GM12878 (cell line): ENCODE measurements around the gene MN1. TPM values are rescaled to one million over a fixed set of nuclear protein-coding genes. Genes with fewer than 3 reads are reported as not detected.

Source experiments
- EED ChIP-seq: sonication (generic); IDR thresholded peaks from 2 replicates; pipeline ENCODE4 v1.6.1; 2016; ENCODE audit warnings: antibody characterized with exemption, low read depth
- EGR1 ChIP-seq, 2 experiments: IDR thresholded peaks; 1 replicate in 1 of 2; 2 replicates in 1 of 2; pipeline ENCODE4 v1.6.1; 2011 to 2012; ENCODE audit warnings: low read depth in 2 of 2, low read length in 2 of 2, borderline replicate concordance in 1 of 2, mild to moderate bottlenecking in 1 of 2, moderate library complexity in 1 of 2
- HDGF ChIP-seq: fragments of 450-650 bp; IDR thresholded peaks from 2 replicates; pipeline ENCODE4 v1.6.1; 2016; ENCODE audit warnings: antibody characterized with exemption
- KAT2A ChIP-seq: conservative IDR thresholded peaks from 2 replicates; pipeline ENCODE4 v1.6.1; 2011; ENCODE audit warnings: low read depth, low read length; ENCODE audit not compliant: control insufficient read depth
- KDM1A ChIP-seq: fragments of 200-600 bp; sonication (generic); IDR thresholded peaks from 2 replicates; pipeline ENCODE4 v1.6.1; 2016; ENCODE audit warnings: borderline replicate concordance
- NFYA ChIP-seq: IDR thresholded peaks from 2 replicates; pipeline ENCODE4 v1.6.1; 2011; ENCODE audit warnings: low read depth, mild to moderate bottlenecking, low read length, improper control_type of control experiment, borderline replicate concordance
- RAD21 ChIP-seq: IDR thresholded peaks from 2 replicates; pipeline ENCODE4 v1.6.1; 2011; ENCODE audit warnings: mild to moderate bottlenecking, low read depth, low read length, moderate library complexity; ENCODE audit not compliant: insufficient read depth
- RUNX3 ChIP-seq: IDR thresholded peaks from 2 replicates; pipeline ENCODE4 v1.6.1; 2012; ENCODE audit warnings: low read length, inconsistent platforms
- STAT1 ChIP-seq: fragments of 450-650 bp; conservative IDR thresholded peaks from 2 replicates; pipeline ENCODE4 v1.6.1; 2014; ENCODE audit warnings: antibody characterized with exemption, mild to moderate bottlenecking
- TCF3 ChIP-seq: IDR thresholded peaks from 2 replicates; pipeline ENCODE4 v1.6.1; 2012; ENCODE audit warnings: low read depth, mild to moderate bottlenecking, low read length, borderline replicate concordance; ENCODE audit not compliant: insufficient read depth
- YY1 ChIP-seq: IDR thresholded peaks from 2 replicates; pipeline ENCODE4 v1.6.1; 2011; ENCODE audit warnings: low read depth, mild to moderate bottlenecking, low read length
- polyA plus RNA-seq, 11 experiments: library from polyadenylated mRNA; depleted of rRNA in 4 of 11; unstranded in 6 of 11; stranded (reverse) in 5 of 11; fragments of >200 nt; fragmentation: Nextera tagmentation in 4 of 11; fragmentation: Illumina TruSeq in 1 of 11; extraction: Ambion mirVana in 4 of 11; extraction: Trizol in 1 of 11; gene quantifications; 1 replicate in 1 of 11; 2 replicates in 10 of 11; pipeline versions ENCODE4 v1.2.1 to v1.2.3, GENCODE V29; 2011 to 2016; ENCODE audit warnings: inconsistent platforms in 2 of 11, missing spikeins in 2 of 11, low read depth in 1 of 11
- total RNA-seq, 4 experiments: library from RNA; depleted of rRNA in 3 of 4; stranded (reverse); fragments of >200 nt in 3 of 4; fragmentation: Illumina TruSeq in 1 of 4; extraction: Trizol in 1 of 4; gene quantifications; 2 replicates each; pipeline versions ENCODE4 v1.2.1 to v1.2.3, GENCODE V29; 2013 to 2021
- TF ChIP-seq, protein P1 (sequence below): IDR thresholded peaks from 2 replicates; pipeline ENCODE4 v1.6.1; 2012; ENCODE audit warnings: low read depth, low read length, improper control_type of control experiment
- TF ChIP-seq, protein P2 (sequence below): IDR thresholded peaks from 2 replicates; pipeline ENCODE4 v1.6.1; 2011; ENCODE audit warnings: borderline replicate concordance, low read depth, mild to moderate bottlenecking, moderate library complexity, low read length; ENCODE audit not compliant: insufficient read depth, poor library complexity, severe bottlenecking

MN1 gene
- total and polyA plus RNA-seq, 10 of the 15 experiments (the other 5 are each of a cell fraction or from before 2014, with no cell fraction given): under 0.01 to 0.24 (median 0.03) TPM; not detected in 3

DNA sequence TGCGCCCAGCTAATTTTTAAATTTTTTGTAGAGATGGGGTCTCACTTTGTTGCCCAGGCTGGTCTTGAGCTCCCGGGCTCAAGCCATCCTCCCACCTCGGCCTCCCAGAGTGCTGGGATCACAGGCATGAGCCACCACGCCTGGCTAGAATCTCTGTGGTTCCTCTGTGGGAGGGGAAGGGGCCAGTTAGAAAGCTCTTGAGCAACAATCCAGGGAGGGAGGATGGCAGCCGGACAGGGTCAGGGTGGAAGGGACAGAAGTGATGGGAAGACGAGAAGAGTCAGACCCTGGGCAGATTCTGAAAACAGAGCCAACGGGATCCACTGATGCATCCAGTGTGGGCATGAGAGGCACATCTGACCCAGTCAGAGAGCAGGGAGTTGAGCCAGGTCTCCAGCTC lies 38.9 kb upstream of the MN1 start (continued):
- TF ChIP-seq TCF3 (no peak), EGR1 (IDR thresholded peaks at IDR 0.05; ENCODE audit: borderline replicate concordance in 1 of 2, low read depth in 2 of 2, low read length in 2 of 2) (no peak), NFYA (no peak), KAT2A (no peak), KDM1A (no peak), YY1 (no peak), EED (no peak), HDGF (no peak), RUNX3 (no peak), STAT1 (no peak), RAD21 (no peak)
- TF ChIP-seq, protein P1, sequence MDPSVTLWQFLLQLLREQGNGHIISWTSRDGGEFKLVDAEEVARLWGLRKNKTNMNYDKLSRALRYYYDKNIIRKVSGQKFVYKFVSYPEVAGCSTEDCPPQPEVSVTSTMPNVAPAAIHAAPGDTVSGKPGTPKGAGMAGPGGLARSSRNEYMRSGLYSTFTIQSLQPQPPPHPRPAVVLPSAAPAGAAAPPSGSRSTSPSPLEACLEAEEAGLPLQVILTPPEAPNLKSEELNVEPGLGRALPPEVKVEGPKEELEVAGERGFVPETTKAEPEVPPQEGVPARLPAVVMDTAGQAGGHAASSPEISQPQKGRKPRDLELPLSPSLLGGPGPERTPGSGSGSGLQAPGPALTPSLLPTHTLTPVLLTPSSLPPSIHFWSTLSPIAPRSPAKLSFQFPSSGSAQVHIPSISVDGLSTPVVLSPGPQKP: no peak
- TF ChIP-seq, protein P2, sequence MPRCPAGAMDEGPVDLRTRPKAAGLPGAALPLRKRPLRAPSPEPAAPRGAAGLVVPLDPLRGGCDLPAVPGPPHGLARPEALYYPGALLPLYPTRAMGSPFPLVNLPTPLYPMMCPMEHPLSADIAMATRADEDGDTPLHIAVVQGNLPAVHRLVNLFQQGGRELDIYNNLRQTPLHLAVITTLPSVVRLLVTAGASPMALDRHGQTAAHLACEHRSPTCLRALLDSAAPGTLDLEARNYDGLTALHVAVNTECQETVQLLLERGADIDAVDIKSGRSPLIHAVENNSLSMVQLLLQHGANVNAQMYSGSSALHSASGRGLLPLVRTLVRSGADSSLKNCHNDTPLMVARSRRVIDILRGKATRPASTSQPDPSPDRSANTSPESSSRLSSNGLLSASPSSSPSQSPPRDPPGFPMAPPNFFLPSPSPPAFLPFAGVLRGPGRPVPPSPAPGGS: no peak
